OCI-M2 (cell line): ENCODE measurements around the gene NAB1.
"Not testable (repeated sequence)": the region's sequence is repeated elsewhere in the genome, so short reads cannot be mapped to it uniquely, and the experiment has no call there.

Experiments
- DNase-seq: peaks from one replicate; lab custom pipeline; 2025; ENCODE audit not compliant: unreplicated experiment; lab: John Stamatoyannopoulos, UW

NAB1 gene

DNA sequence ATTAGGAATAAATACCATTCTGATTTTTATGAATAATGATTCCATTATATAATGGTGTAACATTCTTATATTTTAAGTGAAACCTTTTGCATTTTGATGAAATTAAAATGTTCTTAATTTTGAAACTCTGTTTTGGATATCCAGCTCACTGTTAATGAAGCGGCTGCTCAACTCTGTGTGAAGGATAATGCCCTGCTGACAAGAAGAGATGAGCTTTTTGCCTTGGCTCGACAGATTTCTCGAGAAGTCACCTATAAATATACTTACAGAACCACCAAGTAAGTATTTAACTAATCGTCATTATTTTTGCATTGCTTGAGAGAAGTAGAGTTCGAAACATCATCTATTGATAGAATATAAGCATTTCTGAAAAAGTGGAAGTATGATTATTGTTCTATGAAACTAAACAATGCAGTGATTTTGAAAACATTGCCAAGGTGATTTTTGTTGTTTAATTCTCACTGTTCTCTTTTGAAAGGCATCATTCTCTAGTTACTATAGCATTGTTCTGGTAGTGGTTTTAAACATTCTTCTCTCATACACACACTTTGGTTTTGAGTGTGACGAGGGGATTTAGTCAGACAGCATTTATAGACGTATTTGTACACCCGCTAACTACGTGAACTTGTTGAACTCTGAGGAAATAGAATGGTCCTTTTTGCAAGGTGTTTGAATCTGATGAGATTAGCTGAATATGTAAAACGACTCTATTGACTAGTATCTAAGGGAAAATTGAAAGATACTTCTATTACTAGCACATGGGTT lies 21.5 kb downstream of the NAB1 start:
- DNase-seq: no peak

DNA sequence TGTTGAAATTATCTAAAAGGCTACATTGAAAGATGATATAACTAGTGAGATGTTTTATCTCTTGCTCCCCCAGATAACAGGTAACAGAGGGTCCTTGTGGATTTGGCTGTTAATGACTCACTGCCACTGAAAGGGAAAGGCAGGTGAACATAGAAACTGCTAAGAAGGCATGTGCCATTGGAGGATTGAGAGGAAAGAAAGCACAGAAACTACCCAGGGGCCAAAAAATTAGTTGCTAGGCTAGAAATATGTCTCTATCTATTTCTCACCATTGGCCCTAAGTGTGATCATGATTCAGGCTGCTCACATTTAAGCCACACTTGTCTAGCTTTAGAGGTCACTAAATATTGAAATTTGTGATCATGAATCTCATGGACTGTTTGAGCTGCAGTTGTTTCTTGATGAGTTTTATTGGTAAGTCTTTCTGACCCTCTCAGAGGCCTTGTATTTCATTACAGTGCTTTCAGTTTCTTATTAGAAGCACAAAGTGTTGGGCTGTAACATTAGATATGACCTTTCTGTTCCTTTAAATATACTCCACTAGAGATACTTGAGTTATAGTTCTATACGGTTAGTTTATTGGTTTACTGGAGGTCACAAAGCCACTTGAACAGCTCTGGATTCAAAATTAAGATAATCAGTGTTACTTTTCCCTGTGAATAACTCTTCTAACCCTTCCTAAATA lies 26.2 kb downstream of the NAB1 start:
- DNase-seq: no peak

DNA sequence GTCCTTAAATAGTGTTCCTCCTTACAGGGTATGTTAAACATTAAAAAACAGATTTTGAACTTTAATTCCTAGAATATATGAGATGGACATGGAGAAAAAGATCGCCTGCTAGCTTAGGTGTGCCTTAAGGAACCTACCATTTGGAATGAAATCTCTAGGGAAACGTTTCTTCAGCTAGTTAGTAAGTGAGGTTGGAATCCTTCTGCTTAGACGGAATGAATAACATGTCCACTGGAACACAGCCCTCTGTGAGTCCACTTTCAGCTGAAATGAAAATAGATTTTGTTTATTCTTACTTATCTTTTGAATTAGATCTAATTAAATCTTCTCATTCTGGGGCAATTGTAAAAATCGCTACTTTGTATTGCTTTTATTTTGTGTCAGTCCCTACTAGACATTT lies 28.4 kb downstream of the NAB1 start:
- no peak for DNase-seq

DNA sequence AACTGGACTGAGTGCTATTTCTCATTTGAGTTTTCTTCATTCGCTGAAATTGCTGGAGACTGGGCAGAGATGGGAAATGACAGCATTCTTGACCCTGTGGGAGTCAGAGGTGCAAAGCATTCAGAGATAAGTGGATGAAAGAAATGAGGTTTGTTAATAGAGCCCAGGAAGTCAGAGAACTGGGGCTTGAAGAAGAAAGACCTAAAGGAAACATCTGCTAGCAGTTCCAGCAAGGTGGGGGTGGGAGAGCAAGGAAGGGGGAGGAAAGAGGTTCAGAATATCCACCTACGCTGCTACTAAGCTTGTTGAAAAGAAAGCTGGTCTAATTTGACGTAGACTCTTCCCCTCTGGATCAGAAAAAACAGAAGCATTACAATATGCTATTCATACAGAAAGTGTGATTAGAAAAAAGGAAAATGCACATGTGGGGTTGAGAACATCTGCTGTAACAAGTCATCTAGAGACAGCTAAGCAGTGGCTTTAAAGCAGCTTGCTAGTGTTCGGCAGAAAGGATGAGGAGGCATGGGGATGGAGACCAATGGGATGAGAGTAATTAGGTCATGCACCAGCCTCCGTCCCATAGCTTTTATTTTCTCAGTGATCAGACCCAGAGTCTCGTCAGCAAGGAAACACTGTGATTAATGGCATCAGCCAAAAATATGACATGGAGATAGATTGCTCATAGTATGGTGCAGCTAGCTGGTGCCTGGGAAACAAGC lies 29.7 kb downstream of the NAB1 start:
- DNase-seq: no peak

DNA sequence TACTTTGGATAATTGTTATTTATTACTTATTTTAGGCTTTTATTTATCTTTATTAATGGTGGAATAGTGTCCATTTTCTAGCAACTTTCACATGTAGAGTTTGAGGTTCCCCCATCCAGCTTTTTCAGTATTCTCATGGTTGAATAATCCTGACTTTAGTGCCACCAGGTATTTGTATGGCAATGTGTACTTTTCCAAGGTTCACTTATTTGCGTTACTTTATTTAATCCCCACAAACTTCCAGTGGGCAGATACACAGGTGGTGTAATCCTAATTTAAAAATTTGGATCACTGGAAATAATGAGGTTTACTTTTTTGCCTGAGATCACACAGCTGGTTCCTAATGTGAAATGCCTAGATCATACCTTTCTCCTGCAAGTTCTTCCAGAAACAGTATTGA lies 30.5 kb downstream of the NAB1 start:
- DNase-seq: no peak

DNA sequence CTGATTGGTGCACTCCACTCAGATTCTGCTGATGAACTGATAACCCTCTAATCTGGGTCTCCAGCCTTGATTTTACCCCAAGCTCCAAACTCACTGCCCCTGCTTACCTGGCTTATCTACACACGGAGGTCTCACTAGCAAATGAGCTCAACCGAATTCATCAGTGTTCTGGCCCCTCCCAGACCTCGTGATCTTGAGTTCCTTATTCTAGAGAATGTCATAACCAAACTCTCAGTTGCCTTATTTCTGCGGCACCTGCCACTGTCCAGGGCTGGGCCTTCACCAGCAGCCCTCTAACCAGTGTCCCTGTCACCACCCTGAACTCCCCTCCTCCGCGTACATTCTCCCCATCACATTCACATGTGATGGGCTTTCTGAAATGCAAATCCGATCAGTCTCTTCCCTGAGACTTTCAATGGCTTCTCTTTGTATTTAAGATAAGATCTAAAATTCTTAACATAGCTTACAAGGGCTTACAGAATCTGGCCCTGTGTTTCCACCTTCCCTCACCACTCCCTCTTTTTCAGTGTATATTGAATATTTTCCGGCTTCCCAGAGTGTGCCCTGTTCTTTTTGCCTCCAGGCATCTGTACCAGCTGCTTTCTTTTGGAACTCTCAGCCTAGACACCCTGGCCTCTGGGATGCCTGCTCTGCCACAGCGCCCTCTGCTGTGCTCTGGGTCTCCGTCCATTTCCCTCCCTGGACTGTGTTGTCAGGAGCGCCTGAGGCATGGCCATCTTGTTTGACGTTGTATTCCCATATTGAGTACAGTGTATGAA lies 31.1 kb downstream of the NAB1 start:
- DNase-seq: no peak

DNA sequence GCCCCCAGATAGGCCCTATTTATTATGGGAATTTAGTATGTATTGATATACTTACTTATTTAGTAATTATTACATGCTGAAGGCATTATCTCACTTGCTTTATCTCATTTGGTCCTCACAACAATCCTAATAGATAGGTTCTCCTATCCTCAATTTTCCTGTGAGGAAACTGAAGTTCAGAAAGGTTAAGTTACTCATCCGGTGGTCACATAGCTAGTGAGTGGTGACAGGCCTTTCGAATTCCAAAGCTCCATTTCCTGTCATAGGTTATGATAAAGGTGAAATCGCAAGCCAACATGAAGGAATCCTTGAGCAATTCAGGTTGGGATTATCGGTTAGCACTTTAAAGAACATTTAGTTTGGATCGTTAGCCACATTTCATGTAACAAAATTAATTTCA lies 33.3 kb downstream of the NAB1 start:
- DNase-seq: no peak

DNA sequence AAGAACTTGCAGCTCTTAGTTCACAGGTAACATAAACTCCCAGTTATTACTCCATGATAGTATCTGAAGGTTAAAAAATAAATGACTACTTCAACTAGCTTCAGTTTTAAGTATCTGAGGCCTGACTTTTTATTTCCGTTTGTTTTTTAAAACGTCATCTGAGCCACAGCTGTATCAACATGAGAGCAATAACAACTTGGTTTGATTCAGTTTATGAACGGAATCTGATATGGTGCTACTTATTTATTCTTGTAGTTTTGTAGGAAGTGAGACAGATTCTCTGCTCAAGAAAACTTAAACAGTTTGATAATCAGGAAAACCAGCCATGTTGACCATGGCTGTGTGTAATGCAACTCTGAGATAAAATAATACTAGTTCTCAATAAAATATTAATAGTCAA lies 34.9 kb downstream of the NAB1 start:
- no peak for DNase-seq

DNA sequence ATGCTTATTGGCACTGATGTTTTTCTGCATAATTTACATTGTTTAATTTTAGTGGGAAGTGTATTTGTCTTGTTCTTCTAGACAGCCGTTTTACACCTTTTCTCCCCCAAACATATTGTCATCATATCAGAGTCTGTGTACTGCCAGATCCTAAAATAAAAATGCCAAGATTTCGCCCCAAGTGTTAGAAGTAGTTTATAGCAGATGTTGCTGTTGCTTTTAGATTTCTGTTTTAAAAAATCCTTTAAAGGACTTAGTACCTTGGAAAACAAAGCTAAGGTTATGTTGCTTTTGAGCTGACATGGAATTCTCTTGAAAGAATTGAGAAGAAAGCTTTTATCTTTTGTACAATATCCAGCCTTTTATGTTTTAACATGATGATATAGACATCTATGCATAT lies 36.0 kb downstream of the NAB1 start:
- no peak for DNase-seq

DNA sequence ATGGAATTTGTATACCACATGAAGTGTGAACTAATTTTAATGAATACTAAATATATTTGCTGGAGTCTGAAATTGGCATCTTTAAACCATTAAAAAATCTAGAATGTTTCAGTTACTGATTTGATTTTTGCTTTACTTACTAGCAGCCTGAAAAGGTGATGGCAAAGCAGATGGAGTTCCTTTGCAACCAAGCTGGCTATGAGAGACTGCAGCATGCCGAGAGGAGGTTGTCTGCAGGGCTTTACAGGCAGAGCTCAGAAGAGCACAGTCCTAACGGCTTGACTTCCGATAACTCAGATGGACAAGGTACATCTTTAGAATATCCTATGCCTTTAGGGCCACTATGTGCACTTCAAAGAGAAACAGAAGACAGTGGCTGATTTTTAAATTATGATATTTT lies 36.5 kb downstream of the NAB1 start:
- no peak for DNase-seq

DNA sequence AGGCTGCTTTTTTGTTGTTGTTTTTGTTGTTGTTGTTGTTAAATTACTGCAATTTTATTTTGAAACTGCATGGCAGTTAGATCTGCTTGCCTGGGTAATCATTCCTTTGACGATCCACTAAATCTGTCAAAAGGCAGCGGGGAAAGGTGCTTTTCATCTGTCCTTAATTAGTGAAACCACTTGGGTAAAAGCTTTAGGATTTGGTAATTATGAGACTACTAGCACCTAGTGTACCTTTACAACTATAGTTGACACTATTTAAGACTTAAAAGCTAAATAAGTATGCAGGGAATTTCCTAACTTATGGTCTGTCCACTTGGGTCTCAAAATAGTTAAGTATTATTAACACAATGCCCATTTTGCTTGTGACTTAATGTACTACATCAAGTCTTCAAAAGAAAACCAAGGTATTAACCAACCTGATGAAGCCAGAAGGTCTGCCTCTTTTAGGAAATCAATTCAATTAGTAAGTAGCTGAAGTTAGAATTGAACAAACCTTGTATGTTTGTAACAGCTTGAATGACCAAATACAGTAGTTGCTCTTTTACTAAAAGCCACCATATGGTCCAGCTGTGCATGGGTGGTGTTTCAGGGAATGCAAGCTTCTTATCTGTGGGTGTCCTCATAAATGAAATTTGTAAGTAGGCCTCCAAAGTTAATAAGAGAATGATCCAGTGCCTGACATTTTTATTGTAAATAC lies 44.8 kb downstream of the NAB1 start:
- no peak for DNase-seq

DNA sequence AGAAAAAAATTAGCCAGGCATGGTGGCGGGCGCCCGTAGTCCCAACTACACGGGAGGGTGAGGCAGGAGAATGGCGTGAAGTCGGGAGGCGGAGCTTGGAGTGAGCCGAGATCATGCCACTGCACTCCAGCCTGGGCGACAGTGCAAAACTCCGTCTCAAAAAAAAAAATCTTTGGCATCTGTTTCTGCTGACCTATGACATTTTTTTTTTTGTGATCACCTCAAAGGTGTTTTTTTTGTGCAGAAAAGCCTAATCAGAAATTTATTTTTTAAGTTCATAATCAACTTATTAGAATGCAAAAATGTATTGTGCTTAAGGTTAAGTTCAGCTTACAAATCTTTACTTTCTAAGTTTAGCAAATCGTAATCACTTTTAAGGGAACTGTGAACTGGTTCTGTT lies 45.6 kb downstream of the NAB1 start:
- DNase-seq: no peak

DNA sequence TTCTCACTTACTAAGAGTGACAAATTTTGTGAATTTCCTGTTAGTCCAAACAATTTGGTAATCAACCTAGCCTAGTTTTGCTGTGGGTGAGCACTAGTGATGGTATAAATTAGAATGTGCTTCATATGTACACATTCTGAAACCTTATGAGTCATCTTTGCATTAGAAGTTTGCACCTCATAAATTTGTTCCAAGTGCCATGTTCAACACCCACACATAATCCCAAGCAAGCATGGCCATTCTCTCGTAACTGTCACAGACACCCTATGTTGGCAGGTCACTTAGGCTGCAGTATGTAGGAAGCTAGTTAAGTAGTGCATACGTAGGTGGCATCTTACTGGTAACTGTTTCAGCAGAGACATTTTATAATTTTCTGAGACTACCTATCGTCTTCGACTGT lies 46.9 kb downstream of the NAB1 start:
- DNase-seq: no peak

DNA sequence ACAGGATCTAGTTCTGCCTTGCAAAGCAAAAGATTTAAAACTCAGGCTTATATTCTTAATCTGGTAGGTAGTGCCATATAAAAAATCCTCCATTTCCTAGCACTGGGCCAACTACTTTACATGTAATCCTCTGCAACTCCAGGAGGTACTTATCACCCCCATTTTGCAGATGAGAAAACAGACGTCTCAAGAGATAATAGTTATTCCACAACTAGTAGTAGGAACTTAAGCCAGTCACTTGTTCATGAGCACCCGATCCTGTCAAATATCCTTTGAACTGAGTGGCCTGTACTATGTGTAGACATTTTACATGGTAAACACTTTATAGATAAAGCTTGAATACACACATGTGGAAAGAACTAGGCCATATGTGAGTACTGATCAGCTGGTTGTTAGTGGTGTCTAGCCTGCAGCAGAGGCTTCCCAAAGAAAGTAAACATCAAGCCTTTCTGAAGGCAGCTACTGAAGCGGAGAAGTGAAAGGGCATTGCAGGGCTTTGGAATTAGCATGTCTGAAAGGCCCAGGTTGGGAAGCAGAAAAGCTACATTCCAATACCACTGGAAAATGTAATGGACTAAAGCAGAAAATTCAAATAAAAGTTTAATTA lies 48.0 kb downstream of the NAB1 start:
- no peak for DNase-seq

DNA sequence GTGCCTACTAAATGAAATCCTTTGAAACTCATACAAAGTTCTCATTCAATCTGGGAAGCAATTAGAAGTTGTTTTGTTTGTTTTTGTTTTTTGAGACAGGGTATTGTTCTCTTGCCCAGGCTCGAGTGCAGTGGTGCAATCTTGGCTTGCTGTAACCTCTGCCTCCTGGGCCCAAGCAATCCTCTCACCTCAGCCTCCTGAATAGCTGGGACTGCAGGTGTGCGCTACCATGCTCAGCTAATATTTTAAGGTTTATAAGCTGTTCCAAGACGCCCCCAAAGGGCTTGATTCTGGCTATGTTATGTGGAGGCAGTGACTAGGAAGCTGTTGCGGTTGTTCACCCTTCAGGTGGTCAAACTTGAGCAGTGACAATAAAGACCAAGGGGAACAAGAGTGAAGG lies 48.5 kb downstream of the NAB1 start:
- DNase-seq: no peak

DNA sequence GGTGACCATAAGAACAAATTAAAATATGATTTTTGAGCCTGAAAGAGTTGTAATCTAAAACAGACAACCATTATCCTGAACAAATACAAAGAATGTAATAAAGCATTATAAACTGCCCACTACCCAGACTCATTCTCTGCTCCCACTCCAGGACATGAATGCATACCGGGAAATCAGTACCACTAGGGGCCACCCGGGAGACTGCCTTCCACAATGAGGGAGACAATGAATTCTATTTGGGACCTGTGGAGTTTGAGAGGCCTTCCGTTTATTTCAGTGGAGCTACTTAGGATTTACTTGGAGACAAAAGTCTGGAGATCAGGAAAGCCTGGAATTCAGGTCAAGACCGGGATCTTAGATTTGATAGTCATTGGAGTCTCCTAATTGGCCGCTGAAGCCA lies 50.0 kb downstream of the NAB1 start:
- no peak for DNase-seq

DNA sequence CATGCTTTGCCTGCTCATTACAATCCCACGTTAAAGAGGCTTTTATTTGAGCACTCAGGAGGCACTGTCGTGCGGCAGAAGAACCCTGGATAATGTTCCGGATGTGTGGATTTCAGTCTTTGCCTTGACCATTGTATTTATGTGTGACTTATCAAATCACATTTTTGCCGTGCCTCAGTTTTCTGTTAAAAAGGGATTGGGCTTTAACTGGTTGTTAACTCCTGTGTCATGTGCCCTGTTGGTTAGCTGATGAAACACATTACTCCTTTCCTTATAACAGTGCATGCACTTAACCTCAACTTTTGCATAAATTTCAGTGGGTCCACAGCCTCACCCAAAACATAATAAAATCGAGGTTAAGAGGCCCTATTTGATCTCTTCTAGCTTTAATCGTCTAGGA lies 52.7 kb downstream of the NAB1 start:
- no peak for DNase-seq

DNA sequence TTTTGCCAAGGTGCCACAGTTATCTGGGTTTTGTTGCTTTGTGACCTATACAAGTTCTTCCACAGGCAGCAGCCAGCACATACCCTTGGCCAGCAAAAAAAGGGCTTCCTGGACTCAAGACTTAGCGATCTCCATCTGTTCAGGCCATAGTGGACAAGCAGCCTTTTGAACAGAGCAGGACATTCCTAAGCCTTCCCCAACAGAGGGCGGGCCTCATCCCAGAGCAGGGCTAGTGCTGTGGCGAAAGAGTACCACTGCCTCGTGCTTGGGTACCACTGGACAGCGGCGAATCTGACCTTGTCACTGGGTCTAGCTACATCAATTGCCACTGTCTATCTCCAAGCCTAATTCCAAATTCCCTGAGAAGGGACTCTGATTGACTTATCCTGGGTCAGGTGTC lies 56.4 kb downstream of the NAB1 start:
- DNase-seq: no peak

DNA sequence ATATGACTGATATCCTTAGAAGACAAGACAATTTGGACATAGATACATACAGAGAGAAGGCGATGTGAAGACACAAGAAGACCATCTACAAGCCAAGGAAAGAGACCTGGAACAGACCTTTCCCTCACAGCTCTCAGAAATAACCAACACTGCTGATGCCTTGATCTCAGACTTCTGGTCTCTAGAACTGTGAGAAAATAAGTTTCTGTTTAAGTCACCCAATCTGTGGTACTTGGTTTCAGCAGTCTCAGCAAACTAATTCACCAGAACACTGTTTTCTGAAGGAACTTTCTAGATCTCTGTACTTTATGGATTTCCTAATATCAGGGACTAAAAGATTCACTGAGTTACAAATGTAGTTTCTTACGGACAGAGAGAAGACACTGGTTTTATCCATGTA lies 58.8 kb downstream of the NAB1 start:
- DNase-seq: no peak

DNA sequence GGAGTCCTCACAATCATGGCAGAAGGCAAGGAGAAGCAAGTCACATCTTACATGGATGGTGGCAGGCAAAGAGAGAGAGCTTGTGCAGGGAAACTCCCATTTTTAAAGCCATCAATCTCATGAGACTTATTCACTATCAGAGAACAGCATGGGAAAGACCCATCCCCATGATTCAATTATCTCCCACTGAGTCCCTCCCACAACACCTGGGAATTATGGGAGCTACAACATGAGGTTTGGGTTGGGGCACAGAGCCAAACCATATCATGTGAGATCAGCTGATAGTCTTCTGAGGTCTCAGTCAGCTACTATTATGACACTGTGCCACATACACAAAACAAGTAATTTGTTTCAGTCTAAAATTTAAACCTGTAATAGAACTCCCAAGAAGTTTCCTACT lies 59.8 kb downstream of the NAB1 start:
- DNase-seq: not testable (repeated sequence)

DNA sequence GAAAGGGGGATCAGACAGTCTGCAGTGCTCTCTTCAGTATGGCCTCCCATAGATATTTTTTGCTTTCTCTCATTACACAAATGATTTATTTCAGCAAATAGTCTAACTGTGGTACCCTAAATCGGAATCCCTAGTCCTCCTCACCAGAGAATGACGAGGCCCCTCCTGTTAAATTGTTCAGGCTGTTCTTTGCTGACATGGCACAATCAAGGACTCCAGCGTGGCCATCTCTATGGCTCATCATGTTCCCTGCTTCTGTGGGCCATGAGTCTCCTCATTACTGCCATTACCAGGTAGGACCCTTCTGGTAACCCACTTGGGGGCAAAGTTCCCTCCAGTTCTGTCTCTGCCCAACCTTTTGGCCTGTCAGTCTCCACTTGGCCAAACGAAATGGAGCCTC lies 62.2 kb downstream of the NAB1 start:
- no peak for DNase-seq
